ENCODE results near the gene DIP2C. TPM values are rescaled to one million over a fixed set of nuclear protein-coding genes. Genes with fewer than 3 reads are reported as not detected.
"Not testable (repeated sequence)": the region's sequence is repeated elsewhere in the genome, so short reads cannot be mapped to it uniquely, and the experiment has no call there.

DIP2C gene
- total RNA-seq, 1 experiment from 2014 or later = 1.6 TPM

DNA sequence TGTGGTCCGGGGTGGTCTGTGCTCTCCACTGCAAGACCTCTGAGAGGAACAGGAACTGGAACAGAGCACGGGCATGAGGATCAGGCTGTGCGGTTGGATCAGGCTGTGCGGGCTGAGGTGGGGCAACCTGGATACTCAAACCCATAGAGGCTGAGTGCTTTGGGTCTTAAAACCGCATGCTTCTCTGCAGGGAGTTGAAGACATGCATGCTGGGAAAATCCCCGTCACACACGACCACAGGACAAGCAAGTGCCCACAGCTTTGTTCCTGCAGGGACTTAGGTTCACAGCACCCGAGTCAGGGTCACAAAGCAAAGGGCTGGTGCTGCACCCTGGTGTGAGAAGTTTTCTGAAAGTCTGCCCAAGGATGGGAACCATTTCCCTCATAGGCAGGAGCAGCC is 333.0 kb downstream of the DIP2C start:
- DNase-seq (ENCODE audit: low spot score) = no peak

DNA sequence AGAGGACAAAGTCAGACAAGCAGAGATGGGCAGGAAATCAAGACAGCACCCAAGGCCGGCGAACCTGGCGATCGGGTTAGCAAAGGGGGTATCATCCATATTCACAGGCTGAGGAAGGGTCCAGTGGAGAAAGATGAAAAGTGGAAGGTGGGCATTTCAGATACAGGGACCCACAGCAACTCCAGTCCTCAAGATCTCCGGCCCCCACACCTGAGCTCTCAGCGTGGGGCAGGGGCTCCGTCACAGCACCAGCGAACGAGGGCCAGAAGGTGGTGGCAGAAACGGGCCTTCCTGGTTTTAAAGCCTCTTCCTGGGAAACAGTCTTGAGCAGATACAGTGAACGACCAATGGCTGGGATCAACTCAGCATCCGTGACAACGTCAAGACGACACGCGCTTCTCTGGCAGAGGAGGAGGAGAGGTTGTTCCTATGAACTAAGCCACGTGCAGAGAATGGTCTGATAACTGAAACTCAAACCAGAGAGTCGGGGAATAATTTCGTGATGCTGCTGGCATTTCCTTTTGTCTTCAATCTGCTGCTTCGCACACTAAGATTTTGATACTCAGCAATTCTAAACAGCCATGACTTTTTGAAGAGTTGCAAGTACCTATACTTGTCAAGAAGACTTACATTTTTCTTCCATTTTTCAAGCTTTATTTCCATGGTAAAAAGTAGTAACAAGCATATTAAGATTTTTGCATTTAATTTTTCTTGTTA is 334.4 kb downstream of the DIP2C start:
- DNase-seq (ENCODE audit: low spot score) = no peak

- no peak for DNase-seq (ENCODE audit: low spot score)
These were observed 336.8 kb downstream of the DIP2C start for GRCh38 chr10:352476-353235.

GRCh38 chr10:351770-352334 is 337.6 kb downstream of the DIP2C start:
- no peak for DNase-seq (ENCODE audit: low spot score)

DNA sequence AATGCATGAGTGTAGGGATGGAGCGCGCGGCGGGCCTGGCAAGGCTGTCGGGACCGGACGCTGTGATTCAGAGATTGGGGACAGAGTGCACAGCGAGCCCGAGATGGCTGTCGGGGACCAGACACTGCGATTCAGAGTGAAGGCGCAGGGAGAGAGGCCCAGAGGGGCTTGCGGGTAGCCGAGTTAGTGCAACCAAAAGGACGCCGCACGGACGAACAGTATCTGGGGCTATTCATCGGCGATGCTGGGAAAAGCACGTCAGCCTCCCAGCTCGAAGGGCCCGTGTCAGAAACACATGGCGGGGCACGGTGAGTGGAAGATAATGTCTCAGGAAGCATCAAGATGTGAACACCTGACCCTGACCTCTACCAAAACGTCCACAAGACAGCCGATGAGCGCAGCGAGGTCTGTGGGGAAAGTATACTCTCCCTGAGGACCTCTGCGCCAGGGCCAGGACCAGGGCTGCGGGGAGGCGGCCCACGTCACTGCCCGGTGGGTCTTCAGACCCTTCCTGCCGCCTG is 338.4 kb downstream of the DIP2C start:
- no peak for DNase-seq (ENCODE audit: low spot score)

- DNase-seq (ENCODE audit: low spot score) = no peak
These were observed 340.4 kb downstream of the DIP2C start for GRCh38 chr10:349081-349480.

GRCh38 chr10:348456-348855 is 341.0 kb downstream of the DIP2C start:
- no peak for DNase-seq (ENCODE audit: low spot score)

DNA sequence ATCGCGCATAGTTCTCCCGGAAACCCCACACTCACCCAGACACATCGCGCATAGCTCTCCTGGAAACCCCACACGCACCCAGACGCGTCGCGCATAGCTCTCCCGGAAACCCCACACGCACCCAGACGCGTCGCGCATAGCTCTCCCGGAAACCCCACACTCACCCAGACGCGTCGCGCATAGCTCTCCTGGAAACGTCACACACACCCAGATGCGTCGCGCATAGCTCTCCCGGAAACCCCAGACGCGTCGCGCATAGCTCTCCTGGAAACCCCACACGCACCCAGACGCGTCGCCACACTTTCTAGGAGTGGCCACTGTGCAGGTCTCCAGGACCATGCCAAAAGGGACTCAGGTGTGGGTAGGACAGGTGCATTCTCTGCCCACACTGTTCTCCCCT is 341.7 kb downstream of the DIP2C start:
- not testable (repeated sequence) for DNase-seq (ENCODE audit: low spot score)

- not testable (repeated sequence) for DNase-seq (ENCODE audit: low spot score)
These were observed 342.3 kb downstream of the DIP2C start for GRCh38 chr10:347190-347589.

GRCh38 chr10:344582-345200 is 344.8 kb downstream of the DIP2C start:
- DNase-seq (ENCODE audit: low spot score) = no peak

DNA sequence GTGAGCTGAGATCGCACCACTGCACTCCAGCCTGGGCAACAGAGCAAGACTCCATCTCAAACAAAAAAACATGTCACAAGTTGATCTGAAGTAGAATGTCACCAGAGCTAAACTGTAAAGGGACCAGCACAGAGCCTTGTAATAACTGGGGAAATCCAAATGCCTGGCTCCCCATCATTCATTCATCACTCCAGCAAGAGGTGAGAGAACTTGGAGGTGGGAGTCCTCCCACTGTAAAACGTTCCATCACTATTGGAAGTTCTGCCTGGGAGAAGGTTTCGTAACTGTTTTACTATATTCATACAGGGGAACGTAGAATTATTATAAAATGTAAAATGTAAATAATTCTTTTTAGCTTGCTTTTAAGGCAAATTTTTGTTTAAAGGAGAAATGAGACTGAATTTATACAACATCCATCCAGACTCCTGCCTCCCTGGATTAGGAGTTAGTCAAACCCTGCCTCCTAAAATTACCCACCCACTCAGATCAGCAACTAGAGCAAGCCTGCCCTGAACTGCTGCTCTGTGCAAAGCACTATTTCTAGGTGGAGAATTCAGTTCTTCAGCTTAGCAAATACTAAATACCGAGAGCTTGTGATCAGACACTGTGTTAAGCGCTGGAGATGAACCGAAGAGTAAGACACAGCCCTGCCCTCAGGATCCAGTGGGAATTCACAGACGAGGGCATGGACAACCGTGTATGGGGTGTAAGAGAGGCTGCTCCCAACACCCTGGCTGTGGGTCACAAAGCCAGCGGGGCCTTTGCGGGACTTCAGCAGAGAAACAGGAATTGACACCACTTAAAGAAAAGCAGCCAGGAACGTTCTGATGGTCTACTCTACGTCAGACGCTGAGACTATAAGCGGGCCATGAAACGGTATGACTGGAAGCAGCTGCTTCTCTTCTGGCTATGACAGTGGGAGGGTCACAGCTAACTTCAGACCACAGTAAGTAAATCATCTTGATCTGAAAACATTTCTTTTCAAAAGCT is 345.9 kb downstream of the DIP2C start:
- DNase-seq (ENCODE audit: low spot score) = no peak

- DNase-seq (ENCODE audit: low spot score) = no peak
These were observed 348.3 kb downstream of the DIP2C start for GRCh38 chr10:341081-341740.

DNA sequence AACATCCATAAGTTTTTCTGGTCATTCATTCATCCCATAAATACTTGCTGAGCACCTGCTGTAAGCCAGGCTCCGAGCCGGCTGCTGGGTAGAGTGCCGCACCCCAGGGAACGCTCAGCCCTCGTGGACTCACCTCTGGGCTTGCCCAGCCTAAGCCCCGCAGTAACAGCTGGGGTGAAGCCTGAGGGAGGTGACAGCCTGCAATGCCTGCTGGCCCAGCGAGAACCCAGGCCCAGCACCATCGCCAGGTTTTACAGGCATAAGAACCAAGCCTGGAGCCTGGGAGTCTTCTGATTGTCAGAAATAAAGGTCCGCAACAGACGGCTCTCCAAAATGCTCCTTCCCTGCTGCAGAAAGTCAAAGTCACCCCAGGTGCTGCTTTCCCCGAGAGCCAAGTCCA is 348.8 kb downstream of the DIP2C start:
- DNase-seq (ENCODE audit: low spot score) = no peak

DNA sequence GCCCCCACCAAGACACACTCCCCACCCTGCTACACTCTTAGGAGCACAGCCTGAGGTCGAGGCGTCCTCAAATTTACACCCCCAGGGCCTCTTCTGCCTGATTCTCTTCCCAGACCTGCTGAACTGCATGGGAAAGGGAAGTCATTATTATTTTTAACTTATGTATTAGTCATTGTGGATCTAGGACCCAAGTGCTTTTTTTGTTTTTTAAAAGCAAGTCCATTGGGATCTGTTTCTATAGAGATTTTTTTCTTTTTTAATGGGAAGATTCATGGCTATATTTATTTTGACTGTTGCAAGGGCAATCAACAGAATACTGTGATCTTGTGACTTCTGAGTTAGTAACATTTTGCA is 350.5 kb downstream of the DIP2C start:
- DNase-seq (ENCODE audit: low spot score) = no peak

- DNase-seq (ENCODE audit: low spot score) = peak; percentile 26
These were observed 351.1 kb downstream of the DIP2C start for GRCh38 chr10:338171-339037.

DNA sequence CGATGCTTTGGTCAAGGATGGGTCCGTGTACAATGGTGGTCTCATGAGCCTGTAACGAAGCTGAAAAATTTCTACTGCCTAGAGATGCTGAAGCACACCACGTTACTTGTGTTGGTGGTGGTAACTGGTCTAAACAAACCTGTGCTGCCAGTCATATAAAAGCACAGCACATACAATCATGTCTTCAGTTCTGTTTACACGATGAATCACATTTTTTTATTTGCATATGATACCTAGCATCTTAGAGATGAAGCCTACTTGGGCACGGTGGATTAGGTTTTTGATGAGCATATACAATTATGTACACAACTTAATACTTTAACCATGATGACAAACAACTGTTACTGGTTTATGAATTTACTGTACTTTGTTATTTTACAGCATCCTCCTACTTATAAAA is 353.2 kb downstream of the DIP2C start:
- DNase-seq (ENCODE audit: low spot score) = peak; percentile 21

- DNase-seq (ENCODE audit: low spot score) = no peak
These were observed 354.2 kb downstream of the DIP2C start for GRCh38 chr10:335151-335800.

- DNase-seq (ENCODE audit: low spot score) = no peak
These were observed 358.3 kb downstream of the DIP2C start for GRCh38 chr10:331186-331585.

Data from HT-29 (cell line).